Adrenal gland (tissue), 5 donors: ENCODE measurements around the gene PERCC1.

Experiments
- CTCF ChIP-seq, 6 experiments: fragments of 450-650 bp in 4 of 6; fragments of 200-600 bp in 2 of 6; sonication (generic) in 1 of 6; IDR thresholded peaks; 1 replicate in 5 of 6; 2 replicates in 1 of 6; pipeline versions ENCODE4 v1.5.1 to v1.8.0; 2016 to 2021; ENCODE audit warnings: antibody characterized with exemption in 6 of 6, mild to moderate bottlenecking in 2 of 6, moderate library complexity in 1 of 6
- POLR2A ChIP-seq, 2 donors: fragments of 450-650 bp; IDR thresholded peaks; one replicate each; pipeline ENCODE4 v1.6.1; 2017; ENCODE audit warnings: antibody characterized with exemption in 2 of 2, mild to moderate bottlenecking in 2 of 2, moderate library complexity in 1 of 2
- donor health status: DM: no; HTN: no; CAD: no.

- TF ChIP-seq POLR2A (IDR thresholded peaks at IDR 0.05) (no peak), CTCF (IDR thresholded peaks at IDR 0.05) (no peak)
Measured at GRCh38 chr16:1414532-1415260, 16.2 kb upstream of the PERCC1 start, which contains the start of gene UNKL.
